Lower leg skin (tissue), 3 donors: ENCODE results near the gene SDK1.

Source experiments
- CTCF ChIP-seq, 3 donors: fragments of 450-650 bp; IDR thresholded peaks; one replicate each; pipeline ENCODE4 v1.5.1; 2016; ENCODE audit warnings: antibody characterized with exemption in 3 of 3, mild to moderate bottlenecking in 3 of 3, moderate library complexity in 2 of 3
- POLR2A ChIP-seq, 2 donors: fragments of 450-650 bp; IDR thresholded peaks; one replicate each; pipeline ENCODE4 v1.6.1; 2016 to 2017; ENCODE audit warnings: antibody characterized with exemption in 2 of 2, mild to moderate bottlenecking in 1 of 2, moderate library complexity in 1 of 2

GRCh38 chr7:3538041-3538440 lies 237.0 kb downstream of the SDK1 start:
- TF ChIP-seq CTCF (IDR thresholded peaks at IDR 0.05): no peak
- no peak for TF ChIP-seq POLR2A (IDR thresholded peaks at IDR 0.05)
